H1 (cell line): ENCODE results near the gene AKTIP. TPM values are rescaled to one million over a fixed set of nuclear protein-coding genes. Genes with fewer than 3 reads are reported as not detected.

Source experiments
- CTCF ChIA-PET: fragments of 300-600 bp; sonication (Branson Sonifier 250); formaldehyde crosslinking; loops from one replicate; lab custom pipeline; 2021; ENCODE audit not compliant: partially characterized antibody; lab: Charles Lee
- POLR2A ChIA-PET: fragments of 300-600 bp; sonication (Branson Sonifier 250); formaldehyde crosslinking; loops from one replicate; lab custom pipeline; 2021; ENCODE audit warnings: inconsistent platforms; ENCODE audit not compliant: partially characterized antibody; lab: Charles Lee
- DNase-seq, 2 experiments: peaks; one replicate each; pipeline versions ENCODE4 v3.0.0 to v3.0.0-alpha.2; 2010 to 2022; ENCODE audit warnings: low spot score in 2 of 2, low read depth in 1 of 2, mixed read lengths in 1 of 2
- FAIRE-seq: peaks from 2 replicates; lab custom pipeline; 2011; peaks lifted over from hg19 to GRCh38; lab: Jason Lieb, UNC
- H2AFZ ChIP-seq: 2 replicates; pipeline ENCODE4 v1.8.1; 2012; ENCODE audit warnings: low read length, inconsistent platforms
- H2AK5ac ChIP-seq: 2 replicates; pipeline ENCODE4 v1.6.1; 2013; ENCODE audit warnings: low read depth, low read length
- H2BK120ac ChIP-seq: replicated peaks from 2 replicates; pipeline ENCODE3; 2013; ENCODE audit warnings: low read depth, low read length, inconsistent platforms
- H2BK12ac ChIP-seq: 2 replicates; pipeline ENCODE4 v1.6.1; 2013; ENCODE audit warnings: low read depth, low read length
- H2BK15ac ChIP-seq: 2 replicates; pipeline ENCODE4 v1.6.1; 2013; ENCODE audit warnings: low read length
- H2BK20ac ChIP-seq: 2 replicates; pipeline ENCODE4 v1.6.1; 2013; ENCODE audit warnings: low read length
- H2BK5ac ChIP-seq: 2 replicates; pipeline ENCODE4 v1.6.1; 2013; ENCODE audit warnings: low read depth, low read length
- H3K14ac ChIP-seq: 2 replicates; pipeline ENCODE4 v1.6.1; 2013; ENCODE audit warnings: inconsistent platforms; ENCODE audit not compliant: insufficient read length
- H3K18ac ChIP-seq: 2 replicates; pipeline ENCODE4 v1.6.1; 2013; ENCODE audit warnings: low read length; ENCODE audit errors: extremely low read depth
- H3K23ac ChIP-seq: 2 replicates; pipeline ENCODE4 v1.6.1; 2013; ENCODE audit warnings: inconsistent platforms; ENCODE audit not compliant: insufficient read length
- H3K23me2 ChIP-seq: 2 replicates; pipeline ENCODE4 v1.6.1; 2013; ENCODE audit warnings: low read depth, low read length
- H3K27ac ChIP-seq: 2 replicates; pipeline ENCODE4 v1.6.1; 2011; ENCODE audit warnings: low read depth, low read length, inconsistent platforms
- H3K27me3 ChIP-seq, 4 experiments: replicated peaks in 1 of 4; 1 replicate in 1 of 4; 2 replicates in 3 of 4; pipeline versions ENCODE4 v1.6.1 to v1.8.1; 2011 to 2013; ENCODE audit warnings: low read length in 3 of 4, mild to moderate bottlenecking in 3 of 4, inconsistent platforms in 2 of 4, mixed read lengths in 2 of 4, moderate library complexity in 1 of 4; ENCODE audit not compliant: control insufficient read depth in 3 of 4, insufficient read depth in 3 of 4; ENCODE audit errors: extremely low read depth in 1 of 4
- H3K36me3 ChIP-seq, 4 experiments: 2 replicates each; pipeline versions ENCODE4 v1.6.1 to v1.8.1; 2011 to 2013; ENCODE audit warnings: mild to moderate bottlenecking in 4 of 4, low read length in 3 of 4, moderate library complexity in 2 of 4, control low read depth in 1 of 4, inconsistent platforms in 1 of 4; ENCODE audit not compliant: insufficient read depth in 4 of 4, control insufficient read depth in 2 of 4
- H3K4ac ChIP-seq: replicated peaks from 2 replicates; pipeline ENCODE3; 2013; ENCODE audit warnings: low read length, low read depth, mixed read lengths, inconsistent platforms; ENCODE audit not compliant: insufficient read length
- H3K4me1 ChIP-seq, 4 experiments: replicated peaks in 1 of 4; 1 replicate in 1 of 4; 2 replicates in 3 of 4; pipeline versions ENCODE4 v1.6.1 to v1.8.1; 2011 to 2013; ENCODE audit warnings: low read length in 3 of 4, inconsistent platforms in 2 of 4, mixed read lengths in 1 of 4; ENCODE audit not compliant: insufficient read depth in 4 of 4, control insufficient read depth in 3 of 4
- H3K4me2 ChIP-seq, 2 experiments: 2 replicates each; pipeline versions ENCODE4 v1.6.1 to v1.8.1; 2011 to 2013; ENCODE audit warnings: low read depth in 2 of 2, low read length in 2 of 2, control low read depth in 1 of 2, inconsistent platforms in 1 of 2, mild to moderate bottlenecking in 1 of 2; ENCODE audit not compliant: insufficient read depth in 1 of 2
- H3K4me3 ChIP-seq, 4 experiments: fragments of 200-600, 300-600 bp in 1 of 4; sonication (generic), shearing (Covaris generic), sonication (Bioruptor Twin) in 1 of 4; 2 replicates each; pipeline versions ENCODE4 v1.5.1 to v1.8.1; 2011 to 2016; ENCODE audit warnings: low read length in 4 of 4, low read depth in 3 of 4, control low read depth in 2 of 4, inconsistent platforms in 2 of 4, mild to moderate bottlenecking in 2 of 4, mixed read lengths in 1 of 4, moderate library complexity in 1 of 4; ENCODE audit not compliant: insufficient read depth in 2 of 4; ENCODE audit errors: extremely low read depth in 1 of 4
- H3K56ac ChIP-seq: replicated peaks from 2 replicates; pipeline ENCODE3; 2013; ENCODE audit warnings: low read depth, mild to moderate bottlenecking, mixed read lengths, low read length, inconsistent platforms; ENCODE audit not compliant: insufficient read length
- H3K79me1 ChIP-seq: 2 replicates; pipeline ENCODE4 v1.6.1; 2013; ENCODE audit warnings: low read depth, low read length, control low read depth
- H3K79me2 ChIP-seq, 2 experiments: 2 replicates each; pipeline versions ENCODE4 v1.6.1 to v1.8.1; 2012 to 2013; ENCODE audit warnings: low read length in 2 of 2, mild to moderate bottlenecking in 2 of 2, inconsistent platforms in 1 of 2; ENCODE audit not compliant: insufficient read depth in 2 of 2, control insufficient read depth in 1 of 2
- H3K9ac ChIP-seq, 4 experiments: replicated peaks in 1 of 4; 1 replicate in 1 of 4; 2 replicates in 3 of 4; pipeline versions ENCODE4 v1.6.1 to v1.8.1; 2011 to 2013; ENCODE audit warnings: low read depth in 3 of 4, low read length in 3 of 4, control low read depth in 2 of 4, mild to moderate bottlenecking in 2 of 4, moderate library complexity in 2 of 4, inconsistent platforms in 1 of 4; ENCODE audit errors: extremely low read depth in 1 of 4
- H3K9me3 ChIP-seq, 2 experiments: 2 replicates each; pipeline versions ENCODE4 v1.6.1 to v1.8.1; 2012 to 2013; ENCODE audit warnings: mild to moderate bottlenecking in 2 of 2, moderate library complexity in 2 of 2, control low read depth in 1 of 2, inconsistent platforms in 1 of 2, low read depth in 1 of 2, low read length in 1 of 2, mixed read lengths in 1 of 2; ENCODE audit not compliant: insufficient read depth in 2 of 2
- H4K20me1 ChIP-seq, 2 experiments: replicated peaks in 1 of 2; 2 replicates each; pipeline versions ENCODE3 to v1.8.1; 2011 to 2013; ENCODE audit warnings: inconsistent platforms in 2 of 2, low read length in 2 of 2, mild to moderate bottlenecking in 1 of 2; ENCODE audit not compliant: insufficient read depth in 2 of 2, control insufficient read depth in 1 of 2
- H4K5ac ChIP-seq: 2 replicates; pipeline ENCODE4 v1.6.1; 2013; ENCODE audit warnings: low read length, low read depth, mixed read lengths, inconsistent platforms; ENCODE audit not compliant: insufficient read length
- H4K8ac ChIP-seq: 2 replicates; pipeline ENCODE4 v1.8.0; 2013; ENCODE audit warnings: mild to moderate bottlenecking, moderate library complexity, low read length, inconsistent platforms; ENCODE audit not compliant: insufficient read depth; ENCODE audit errors: extremely low read depth
- H4K91ac ChIP-seq: replicated peaks from 2 replicates; pipeline ENCODE3; 2013; ENCODE audit warnings: low read length, mixed read lengths, inconsistent platforms; ENCODE audit not compliant: insufficient read length
- CREB1 ChIP-seq: IDR thresholded peaks from 2 replicates; pipeline ENCODE4 v1.6.1; 2012; ENCODE audit warnings: inconsistent platforms
- CTBP2 ChIP-seq: IDR thresholded peaks from 2 replicates; pipeline ENCODE4 v1.7.0; 2011; ENCODE audit warnings: borderline replicate concordance, mild to moderate bottlenecking, moderate library complexity, mixed read lengths, low read length; ENCODE audit not compliant: insufficient read depth, insufficient read length
- E2F6 ChIP-seq: IDR thresholded peaks from 2 replicates; pipeline ENCODE4 v1.6.1; 2012; ENCODE audit warnings: inconsistent platforms
- GTF2F1 ChIP-seq: IDR thresholded peaks from 2 replicates; pipeline ENCODE4 v1.6.1; 2012; ENCODE audit warnings: low read depth, low read length, improper control_type of control experiment, borderline replicate concordance
- JUN ChIP-seq: IDR thresholded peaks from 2 replicates; pipeline ENCODE4 v1.6.1; 2011; ENCODE audit warnings: low read depth, mild to moderate bottlenecking, improper control_type of control experiment, low read length
- MAX ChIP-seq: IDR thresholded peaks from 2 replicates; pipeline ENCODE4 v1.6.1; 2012; ENCODE audit warnings: inconsistent platforms
- NANOG ChIP-seq: IDR thresholded peaks from 2 replicates; pipeline ENCODE4 v1.6.1; 2011; ENCODE audit warnings: low read length, low read depth, mild to moderate bottlenecking, inconsistent platforms; ENCODE audit not compliant: insufficient read depth, poor library complexity, severe bottlenecking
- RAD21 ChIP-seq, 2 experiments: IDR thresholded peaks in 1 of 2; conservative IDR thresholded peaks in 1 of 2; 2 replicates each; pipeline ENCODE4 v1.6.1; 2011; ENCODE audit warnings: low read depth in 2 of 2, low read length in 2 of 2, improper control_type of control experiment in 1 of 2, inconsistent platforms in 1 of 2, mild to moderate bottlenecking in 1 of 2, moderate library complexity in 1 of 2
- RXRA ChIP-seq: IDR thresholded peaks from 2 replicates; pipeline ENCODE4 v1.6.1; 2011; ENCODE audit warnings: low read depth, mild to moderate bottlenecking, low read length, moderate library complexity; ENCODE audit not compliant: insufficient read depth
- SP1 ChIP-seq: IDR thresholded peaks from 2 replicates; pipeline ENCODE4 v1.6.1; 2011; ENCODE audit warnings: low read depth, low read length
- SRF ChIP-seq: IDR thresholded peaks from 2 replicates; pipeline ENCODE4 v1.6.1; 2011; ENCODE audit warnings: mild to moderate bottlenecking, low read depth, low read length, moderate library complexity
- WGBS, 2 experiments: shearing (Covaris generic) in 1 of 2; methylation state at CpG; one replicate each; pipeline versions ENCODE4 v1.1.6 to v1.1.7; 2013 to 2015; ENCODE audit warnings: low lambda C conversion rate in 2 of 2, mixed read lengths in 2 of 2, inconsistent platforms in 1 of 2, low coverage in 1 of 2, missing lambda C conversion rate in 1 of 2; ENCODE audit not compliant: insufficient replicate concordance in 2 of 2, insufficient coverage in 1 of 2, insufficient read length in 1 of 2; ENCODE audit errors: extremely low coverage in 1 of 2, missing lambda C conversion rate in 1 of 2; 5-methylcytosine and 5-hydroxymethylcytosine counted together
- polyA plus RNA-seq, 7 experiments: library from polyadenylated mRNA; depleted of rRNA in 3 of 7; stranded (reverse) in 5 of 7; unstranded in 2 of 7; fragments of >200 nt in 5 of 7; fragments of 200-250 nt in 2 of 7; gene quantifications; 1 replicate in 5 of 7; 2 replicates in 1 of 7; 4 replicates in 1 of 7; pipeline versions ENCODE4 v1.2.1 to v1.2.3, GENCODE V29; 2011 to 2013; ENCODE audit warnings: missing spikeins in 2 of 7, mixed read lengths in 2 of 7
- total RNA-seq: library from RNA; stranded (reverse); fragmentation: NEBNext Ultra II Directional; extraction: Animal tissue kit (Norgen Biotek cat#: 25700); gene quantifications from 2 replicates; pipeline ENCODE4 v1.2.1, GENCODE V29; 2021

AKTIP gene
- total and polyA plus RNA-seq, 2 of the 8 experiments (the other 6 are each of a cell fraction or from before 2014, with no cell fraction given) = 15.0 to 15.6 TPM

GRCh38 chr16:53504665-53505064 lies 1.7 kb upstream of the AKTIP start:
- TF ChIP-seq SRF (no peak), MAX (no peak), JUN (no peak), RAD21 (IDR thresholded peaks at IDR 0.05 in 1 of 2, conservative IDR thresholded peaks at IDR 0.05 in 1 of 2; ENCODE audit: low read depth in 2 of 2, low read length in 2 of 2) (no peak), GTF2F1 (no peak), CREB1 (no peak), SP1 (no peak), RXRA (no peak), NANOG (no peak), CTBP2 (no peak), E2F6 (no peak)
- CTCF ChIA-PET = interaction anchor here (1.1 to 1.2 kb wide), 2 partner anchors 13 to 483 kb away, joined by 3 read pairs; no protein-coding TSS in a partner anchor
- Histone ChIP-seq H3K79me2 (peaks cover 0 to 19% of the 10 kb centered on the region in 2 experiments; a peak in 2 of 4 replicates), H2BK5ac (peak overlapping the region; percentile 69; the same call in 1 of the 2 replicates), H3K4ac (peak overlapping the region; percentile 74), H3K18ac (no peak overlapping the region), H4K20me1 (peaks cover 0 to 5% of the 10 kb centered on the region in 2 experiments), H2BK120ac (no peak overlapping the region), H3K9me3 (no peaks in the 10 kb centered on the region), H3K23ac (no peak overlapping the region), H4K5ac (no peak overlapping the region), H3K56ac (no peak overlapping the region), H2AK5ac (peak overlapping the region; percentile 26; the same call in 1 of the 2 replicates), H3K9ac (no peak overlapping the region), H3K23me2 (peaks cover 6% of the 10 kb centered on the region), H2AFZ (no peak overlapping the region), H2BK12ac (no peak overlapping the region), H3K79me1 (no peaks in the 10 kb centered on the region; the same call in 1 of the 2 replicates), H3K14ac (no peak overlapping the region), H3K27ac (no peak overlapping the region), H2BK15ac (no peak overlapping the region), H3K36me3 (no peaks in the 10 kb centered on the region), H3K27me3 (no peaks in the 10 kb centered on the region), H3K4me1 (peaks cover 0 to 14% (median 6%) of the 10 kb centered on the region in 4 experiments; a peak in 6 of 7 replicates), H3K4me2 (peak overlapping the region in 1 of 2 experiments; percentile 90; a peak in 2 of 4 replicates), H3K4me3 (peak overlapping the region in 1 of 4 experiments; percentile 32; a peak in 2 of 8 replicates), H4K8ac (no peak overlapping the region), H4K91ac (peak overlapping the region; percentile 7), H2BK20ac (no peak overlapping the region)
- POLR2A ChIA-PET = no interaction called here
- no peak for FAIRE-seq
- no peak for DNase-seq
- 87% methylated on average over 7 of the region's 7 CpGs; no CpG with 5 or more reads in 1 of the 2 experiments for WGBS, 2 experiments
